MCF 10A (cell line): Measurements from ENCODE around the gene RNF208. TPM values are rescaled to one million over a fixed set of nuclear protein-coding genes. Genes with fewer than 3 reads are reported as not detected.

Experiments used
- BruUV-seq: library from RNA; stranded (reverse); fragments of 400-500 nt; replicated peaks from 2 replicates; lab custom pipeline; 2021; lab: Mats Ljungman, UMichigan
- CTCF ChIA-PET: fragments of 300-600 bp; sonication (Branson Sonifier 250); formaldehyde crosslinking; extraction: SDS; loops from one replicate; lab custom pipeline; 2021; ENCODE audit warnings: antibody characterized with exemption, inconsistent platforms; lab: Yijun Ruan, JAX
- POLR2A ChIA-PET: fragments of 300-600, 350-650 bp; sonication (Branson Sonifier 250); formaldehyde crosslinking; extraction: SDS; loops from one replicate; lab custom pipeline; 2020; ENCODE audit warnings: antibody characterized with exemption, inconsistent platforms; lab: Yijun Ruan, JAX
- DNase-seq: peaks from one replicate; pipeline ENCODE4 v3.0.0-alpha.2; 2018; ENCODE audit not compliant: unreplicated experiment
- H3K27ac Mint-ChIP-seq: one replicate; pipeline ENCODE4 v1.8.0; 2022; ENCODE audit warnings: mild to moderate bottlenecking, low read depth, mixed read lengths; ENCODE audit not compliant: unreplicated experiment
- H3K27me3 Mint-ChIP-seq: one replicate; pipeline ENCODE4 v1.8.0; 2022; ENCODE audit warnings: mixed read lengths; ENCODE audit not compliant: insufficient read depth, unreplicated experiment
- H3K36me3 Mint-ChIP-seq: one replicate; pipeline ENCODE4 v1.8.0; 2022; ENCODE audit warnings: mild to moderate bottlenecking, moderate library complexity, mixed read lengths; ENCODE audit not compliant: insufficient read depth, unreplicated experiment
- H3K4me1 Mint-ChIP-seq: one replicate; pipeline ENCODE4 v1.8.0; 2022; ENCODE audit warnings: mixed read lengths; ENCODE audit not compliant: insufficient read depth, unreplicated experiment
- H3K4me3 Mint-ChIP-seq: one replicate; pipeline ENCODE4 v1.8.0; 2022; ENCODE audit warnings: mild to moderate bottlenecking, moderate library complexity, mixed read lengths; ENCODE audit not compliant: unreplicated experiment
- H3K9me3 Mint-ChIP-seq: one replicate; pipeline ENCODE4 v1.8.0; 2022; ENCODE audit warnings: mixed read lengths; ENCODE audit not compliant: unreplicated experiment
- CTCF ChIP-seq: fragments of 200-600 bp; IDR thresholded peaks from one replicate; pipeline ENCODE4 v1.8.0; 2022; ENCODE audit warnings: antibody characterized with exemption, mild to moderate bottlenecking; ENCODE audit not compliant: unreplicated experiment
- intact Hi-C: fragments of 100-400 bp; cut with micrococcal nuclease; formaldehyde crosslinking; loops from 2 replicates; pipeline ENCODE4 v1.14.1; 2022
- total RNA-seq: library from RNA; stranded (reverse); gene quantifications from 2 replicates; pipeline ENCODE4 v1.2.3, GENCODE V29; 2022

RNF208 gene
- total RNA-seq, 1 experiment from 2014 or later = 2.5 TPM

- no peaks in the 10 kb centered on the region for H3K27me3 Mint-ChIP-seq
- CTCF ChIA-PET = no interaction called here
- intact Hi-C loops = loop anchor here (10.0 kb wide), 1 partner anchor 45 kb away; the partner anchor contains the start of genes CYSRT1, RNF208 and RNF224
- H3K4me1 Mint-ChIP-seq = no peaks in the 10 kb centered on the region
- POLR2A ChIA-PET = interaction anchor here (2.0 kb wide), 1 partner anchor 50 kb away, joined by 6 read pairs; no protein-coding TSS in a partner anchor
- peaks cover 25% of the 10 kb centered on the region for H3K36me3 Mint-ChIP-seq
- no peak overlapping the region for H3K27ac Mint-ChIP-seq
- TF ChIP-seq CTCF = no peak
- no peaks in the 10 kb centered on the region for H3K9me3 Mint-ChIP-seq
- H3K4me3 Mint-ChIP-seq = no peak overlapping the region
- no peak for DNase-seq
- BruUV-seq = no TSS peak
Observed at GRCh38 chr9:137179761-137180160, 42.3 kb downstream of the RNF208 start.

GRCh38 chr9:137178939-137179630 is 43.0 kb downstream of the RNF208 start:
- CTCF ChIA-PET = interaction anchor here (0.6 kb wide), 1 partner anchor 1090 kb away, joined by 3 read pairs; no protein-coding TSS in a partner anchor

GRCh38 chr9:137178201-137178938 is 43.7 kb downstream of the RNF208 start:
- intact Hi-C loops = loop anchor here (10.0 kb wide), 1 partner anchor 46 kb away; the partner anchor contains the start of genes CYSRT1, RNF208 and RNF224
- no peaks in the 10 kb centered on the region for H3K4me1 Mint-ChIP-seq
- TF ChIP-seq CTCF = no peak
- ChIA-PET POLR2A (interaction anchor here (1.1 kb wide), 1 partner anchor 52 kb away, joined by 3 read pairs; no protein-coding TSS in a partner anchor), CTCF (interaction anchor here (0.6 kb wide), 3 partner anchors 13 to 1090 kb away, joined by 3 read pairs; no protein-coding TSS in a partner anchor)
- no peaks in the 10 kb centered on the region for H3K27me3 Mint-ChIP-seq
- no peak overlapping the region for H3K27ac Mint-ChIP-seq
- BruUV-seq = no TSS peak
- H3K36me3 Mint-ChIP-seq = peaks cover 22% of the 10 kb centered on the region
- H3K9me3 Mint-ChIP-seq = no peaks in the 10 kb centered on the region
- H3K4me3 Mint-ChIP-seq = no peak overlapping the region
- no peak for DNase-seq

More at GRCh38 chr9:137178939-137179630, 43.0 kb downstream of the RNF208 start:
- Mint-ChIP-seq H3K27me3 (no peaks in the 10 kb centered on the region), H3K27ac (no peak overlapping the region), H3K36me3 (peaks cover 25% of the 10 kb centered on the region), H3K9me3 (no peaks in the 10 kb centered on the region), H3K4me1 (no peaks in the 10 kb centered on the region), H3K4me3 (no peak overlapping the region)
- intact Hi-C loops = loop anchor here (10.0 kb wide), 1 partner anchor 46 kb away; the partner anchor contains the start of genes CYSRT1, RNF208 and RNF224
- POLR2A ChIA-PET = interaction anchor here (1.1 kb wide), 1 partner anchor 52 kb away, joined by 3 read pairs; no protein-coding TSS in a partner anchor
- TF ChIP-seq CTCF = no peak
- BruUV-seq = no TSS peak
- no peak for DNase-seq
